Colonic mucosa (tissue), 4 donors: ENCODE measurements around the gene GATAD2B. TPM values are rescaled to one million over a fixed set of nuclear protein-coding genes. Genes with fewer than 3 reads are reported as not detected.

Experiments
- DNase-seq: peaks from one replicate; pipeline ENCODE4 v3.0.0-alpha.2; 2020
- H3K27ac ChIP-seq: fragments of 200-600 bp; one replicate; pipeline ENCODE4 v1.8.0; 2021
- H3K27me3 ChIP-seq: fragments of 200-600 bp; one replicate; pipeline ENCODE4 v1.8.0; 2021
- H3K36me3 ChIP-seq: fragments of 200-600 bp; one replicate; pipeline ENCODE4 v1.8.0; 2021
- H3K4me1 ChIP-seq: fragments of 200-600 bp; one replicate; pipeline ENCODE4 v1.8.0; 2021; ENCODE audit warnings: mild to moderate bottlenecking
- H3K4me3 ChIP-seq: fragments of 200-600 bp; one replicate; pipeline ENCODE4 v1.8.0; 2021
- H3K9ac ChIP-seq, 2 donors: one replicate each; pipeline ENCODE4 v1.7.0; 2013; ENCODE audit warnings: control low read depth in 2 of 2, low read depth in 2 of 2, low read length in 2 of 2
- H3K9me3 ChIP-seq: fragments of 200-600 bp; one replicate; pipeline ENCODE4 v1.8.0; 2021
- intact Hi-C: fragments of 100-400 bp; cut with DNase I; formaldehyde crosslinking; loops from one replicate; pipeline ENCODE4 v1.14.1; 2022
- total RNA-seq, 2 donors: library from RNA; stranded (reverse); fragmentation: NEBNext Ultra II Directional in 1 of 2; extraction: Animal tissue kit (Norgen Biotek cat#: 25700) in 1 of 2; gene quantifications; one replicate each; pipeline ENCODE4 v1.2.1, GENCODE V29; 2021
- TF ChIP-seq, protein P1 (sequence below): fragments of 200-600 bp; IDR thresholded peaks from one replicate; pipeline ENCODE4 v1.8.0; 2022; ENCODE audit warnings: antibody characterized with exemption, mild to moderate bottlenecking
- donor health status: healthy.
- donor health status: DM: no; HTN: no; CAD: no.
- donor health status: DM: no; HTN: no; CAD: no.

Gene GATAD2B
- 10 to 100 TPM; 32.5 to 36.5 TPM for total RNA-seq

DNA sequence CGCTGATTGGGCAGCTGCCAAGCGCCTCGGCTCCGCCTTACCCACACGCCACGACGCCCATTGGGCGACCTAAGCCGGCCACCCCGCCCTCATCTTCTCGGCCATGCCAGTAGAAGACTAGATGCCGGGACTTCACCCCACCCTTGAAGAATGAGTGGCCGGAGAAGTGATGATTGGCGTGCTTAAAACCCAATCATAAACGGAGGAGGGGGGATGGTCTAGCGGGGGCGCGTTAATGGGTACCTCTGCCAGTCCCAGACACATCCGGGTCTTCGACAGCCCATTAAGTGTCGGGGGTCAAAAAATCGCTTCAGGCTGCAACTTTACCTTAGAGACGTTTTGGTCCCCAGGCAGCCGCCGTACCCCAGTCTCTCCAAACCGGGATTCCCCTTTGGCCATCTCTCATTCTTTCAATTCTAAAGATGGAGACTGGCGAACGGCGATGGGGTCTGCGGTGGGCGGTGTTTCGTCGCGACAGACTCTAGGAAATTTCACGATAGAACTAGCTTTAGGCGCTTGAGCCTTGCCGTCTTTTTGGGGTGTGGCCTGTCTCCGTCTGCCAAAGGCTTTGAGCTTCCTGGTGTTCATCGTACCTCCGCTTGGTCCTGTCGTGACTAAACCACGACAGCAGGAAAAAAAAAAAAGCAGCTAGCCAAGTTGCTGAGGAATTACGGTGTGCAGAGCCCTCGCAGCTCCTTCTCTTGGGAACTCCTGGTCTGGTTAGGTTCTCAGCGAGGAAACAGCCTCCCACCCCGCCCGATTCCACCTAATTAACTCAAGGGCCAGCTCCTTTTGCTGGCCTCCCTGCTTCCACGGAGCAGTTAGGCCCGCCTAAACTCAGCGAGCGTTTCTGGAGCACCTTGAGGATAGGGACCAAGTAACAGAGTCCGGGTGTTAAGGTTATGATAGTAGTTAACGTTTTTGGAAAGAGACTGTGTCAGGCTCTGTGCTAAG, at the start of gene GATAD2B:
Gene GATAD2B, minus strand, starts transcription at position 1 of the 954 bp plus-strand sequence. CDS start 94,625 bp downstream, outside the sequence.
- intact Hi-C loops, result loop anchor here (5.0 kb wide), 1 partner anchor 64 kb away; the partner anchor contains the start of gene RAB13

DNA sequence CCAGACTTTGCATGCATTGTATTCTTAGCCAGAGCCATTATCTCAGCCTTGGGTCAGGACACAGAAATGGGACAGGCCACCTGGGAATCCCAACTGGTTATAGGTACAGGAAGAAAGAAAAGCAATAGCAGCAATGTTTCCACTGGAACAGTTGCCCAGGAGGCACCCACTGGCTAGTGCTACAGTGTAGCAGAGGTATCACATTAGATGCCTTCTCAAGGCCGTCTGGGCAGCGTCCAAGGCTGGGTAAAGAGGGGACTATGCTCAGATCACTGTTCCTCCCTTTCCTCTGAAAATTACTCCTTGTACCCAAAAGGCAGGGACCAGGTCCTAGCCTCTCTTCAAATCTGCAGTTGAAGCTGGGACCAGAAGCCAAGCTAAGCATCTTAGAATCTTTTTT, 47.6 kb upstream of the GATAD2B start:
- Histone ChIP-seq H3K4me1 (peaks cover 7% of the 10 kb centered on the region), H3K36me3 (no peaks in the 10 kb centered on the region), H3K9me3 (no peaks in the 10 kb centered on the region), H3K27ac (no peak overlapping the region), H3K9ac (no peak overlapping the region), H3K27me3 (no peaks in the 10 kb centered on the region), H3K4me3 (no peak overlapping the region)
- intact Hi-C loops, result no loop called here
- no peak for DNase-seq
- TF ChIP-seq, protein P1, sequence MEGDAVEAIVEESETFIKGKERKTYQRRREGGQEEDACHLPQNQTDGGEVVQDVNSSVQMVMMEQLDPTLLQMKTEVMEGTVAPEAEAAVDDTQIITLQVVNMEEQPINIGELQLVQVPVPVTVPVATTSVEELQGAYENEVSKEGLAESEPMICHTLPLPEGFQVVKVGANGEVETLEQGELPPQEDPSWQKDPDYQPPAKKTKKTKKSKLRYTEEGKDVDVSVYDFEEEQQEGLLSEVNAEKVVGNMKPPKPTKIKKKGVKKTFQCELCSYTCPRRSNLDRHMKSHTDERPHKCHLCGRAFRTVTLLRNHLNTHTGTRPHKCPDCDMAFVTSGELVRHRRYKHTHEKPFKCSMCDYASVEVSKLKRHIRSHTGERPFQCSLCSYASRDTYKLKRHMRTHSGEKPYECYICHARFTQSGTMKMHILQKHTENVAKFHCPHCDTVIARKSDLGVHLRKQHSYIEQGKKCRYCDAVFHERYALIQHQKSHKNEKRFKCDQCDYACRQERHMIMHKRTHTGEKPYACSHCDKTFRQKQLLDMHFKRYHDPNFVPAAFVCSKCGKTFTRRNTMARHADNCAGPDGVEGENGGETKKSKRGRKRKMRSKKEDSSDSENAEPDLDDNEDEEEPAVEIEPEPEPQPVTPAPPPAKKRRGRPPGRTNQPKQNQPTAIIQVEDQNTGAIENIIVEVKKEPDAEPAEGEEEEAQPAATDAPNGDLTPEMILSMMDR, result no peak

More for the DNA sequence above, at the start of gene GATAD2B:
- no peaks in the 10 kb centered on the region for H3K27me3 ChIP-seq
- H3K9ac ChIP-seq, result peak within 1 kb of the TSS; percentile 68 to 96
- TF ChIP-seq, protein P1, result no peak
- H3K36me3 ChIP-seq, result no peaks in the 10 kb centered on the region
- H3K4me1 ChIP-seq, result peaks cover 16% of the 10 kb centered on the region
- peak within 1 kb of the TSS; percentile 67 for H3K4me3 ChIP-seq
- DNase-seq, result peak; percentile 99
- H3K9me3 ChIP-seq, result no peaks in the 10 kb centered on the region
- H3K27ac ChIP-seq, result peak within 1 kb of the TSS; percentile 81

DNA sequence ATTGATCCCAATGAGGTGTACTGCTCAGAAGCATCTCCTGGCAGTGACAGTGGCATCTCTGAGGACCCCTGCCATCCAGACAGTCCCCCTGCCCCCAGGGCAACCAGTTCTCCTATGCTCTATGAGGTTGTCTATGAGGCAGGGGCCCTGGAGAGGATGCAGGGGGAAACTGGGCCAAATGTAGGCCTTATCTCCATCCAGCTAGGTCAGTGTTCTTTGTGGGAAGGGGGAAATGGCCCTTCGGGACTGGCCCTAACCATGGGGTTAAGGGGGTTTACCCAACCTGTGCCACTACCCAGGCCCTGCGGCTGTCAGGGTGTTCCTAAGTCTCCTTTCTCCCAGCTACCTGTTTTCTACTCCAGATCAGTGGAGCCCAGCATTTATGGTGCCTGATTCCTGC, 46.2 kb upstream of the GATAD2B start:
- intact Hi-C loops, result no loop called here
- TF ChIP-seq, protein P1, result no peak
- no peaks in the 10 kb centered on the region for H3K27me3 ChIP-seq
- no peak overlapping the region for H3K27ac ChIP-seq
- DNase-seq, result no peak
- no peaks in the 10 kb centered on the region for H3K9me3 ChIP-seq
- H3K9ac ChIP-seq, result peak overlapping the region in 1 of 2 donors; percentile 85
- peak overlapping the region; percentile 50 for H3K4me3 ChIP-seq
- peaks cover 8% of the 10 kb centered on the region for H3K4me1 ChIP-seq
- no peaks in the 10 kb centered on the region for H3K36me3 ChIP-seq

DNA sequence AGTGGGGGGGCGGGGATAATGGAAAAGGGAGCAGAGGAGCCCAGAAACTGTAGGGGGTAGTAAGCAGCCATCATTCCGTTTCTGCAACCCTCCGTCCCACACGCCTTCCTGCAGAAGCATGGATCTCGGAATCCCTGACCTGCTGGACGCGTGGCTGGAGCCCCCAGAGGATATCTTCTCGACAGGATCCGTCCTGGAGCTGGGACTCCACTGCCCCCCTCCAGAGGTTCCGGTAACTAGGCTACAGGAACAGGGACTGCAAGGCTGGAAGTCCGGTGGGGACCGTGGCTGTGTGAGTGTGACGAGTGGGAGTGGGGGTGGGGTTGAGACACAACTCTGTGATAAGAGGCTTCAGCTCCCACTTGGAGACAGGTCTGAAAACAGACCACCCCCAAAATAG, 45.6 kb upstream of the GATAD2B start:
- H3K9ac ChIP-seq, result peak overlapping the region; percentile 46 to 85
- no peaks in the 10 kb centered on the region for H3K36me3 ChIP-seq
- H3K27ac ChIP-seq, result peak overlapping the region; percentile 98
- H3K4me1 ChIP-seq, result peaks cover 8% of the 10 kb centered on the region
- H3K4me3 ChIP-seq, result peak overlapping the region; percentile 50
- H3K27me3 ChIP-seq, result no peaks in the 10 kb centered on the region
- H3K9me3 ChIP-seq, result no peaks in the 10 kb centered on the region
- TF ChIP-seq, protein P1, result no peak
- DNase-seq, result peak; percentile 42
- intact Hi-C loops, result no loop called here

DNA sequence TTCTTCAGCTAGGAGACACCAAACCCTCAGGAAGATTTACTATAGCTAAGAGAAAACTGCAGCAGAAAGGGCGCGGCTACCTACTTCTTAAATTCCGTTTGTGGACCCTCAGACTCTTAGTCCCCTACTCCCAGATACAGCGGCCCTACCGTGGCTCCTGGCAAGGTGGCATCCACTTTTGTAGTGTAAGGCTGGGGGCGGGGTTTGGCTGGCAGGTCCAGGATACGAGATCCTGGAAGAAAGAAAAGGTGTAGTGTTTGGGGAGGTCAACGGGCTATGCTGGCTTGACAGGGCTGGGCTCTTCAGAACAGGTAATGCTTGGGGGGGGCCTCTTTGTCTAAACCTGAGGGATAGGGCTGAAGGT, 45.2 kb upstream of the GATAD2B start:
- Histone ChIP-seq H3K4me3 (peak overlapping the region; percentile 50), H3K27me3 (no peaks in the 10 kb centered on the region), H3K36me3 (no peaks in the 10 kb centered on the region), H3K9ac (peak overlapping the region; percentile 73 to 85), H3K4me1 (peaks cover 8% of the 10 kb centered on the region), H3K27ac (peak overlapping the region; percentile 98), H3K9me3 (no peaks in the 10 kb centered on the region)
- TF ChIP-seq, protein P1, result no peak
- peak; percentile 86 for DNase-seq
- intact Hi-C loops, result no loop called here
